ENCODE measurements around the gene C14orf132.
"Not testable (repeated sequence)": the region's sequence is repeated elsewhere in the genome, so short reads cannot be mapped to it uniquely, and the experiment has no call there.

Gene C14orf132

DNA sequence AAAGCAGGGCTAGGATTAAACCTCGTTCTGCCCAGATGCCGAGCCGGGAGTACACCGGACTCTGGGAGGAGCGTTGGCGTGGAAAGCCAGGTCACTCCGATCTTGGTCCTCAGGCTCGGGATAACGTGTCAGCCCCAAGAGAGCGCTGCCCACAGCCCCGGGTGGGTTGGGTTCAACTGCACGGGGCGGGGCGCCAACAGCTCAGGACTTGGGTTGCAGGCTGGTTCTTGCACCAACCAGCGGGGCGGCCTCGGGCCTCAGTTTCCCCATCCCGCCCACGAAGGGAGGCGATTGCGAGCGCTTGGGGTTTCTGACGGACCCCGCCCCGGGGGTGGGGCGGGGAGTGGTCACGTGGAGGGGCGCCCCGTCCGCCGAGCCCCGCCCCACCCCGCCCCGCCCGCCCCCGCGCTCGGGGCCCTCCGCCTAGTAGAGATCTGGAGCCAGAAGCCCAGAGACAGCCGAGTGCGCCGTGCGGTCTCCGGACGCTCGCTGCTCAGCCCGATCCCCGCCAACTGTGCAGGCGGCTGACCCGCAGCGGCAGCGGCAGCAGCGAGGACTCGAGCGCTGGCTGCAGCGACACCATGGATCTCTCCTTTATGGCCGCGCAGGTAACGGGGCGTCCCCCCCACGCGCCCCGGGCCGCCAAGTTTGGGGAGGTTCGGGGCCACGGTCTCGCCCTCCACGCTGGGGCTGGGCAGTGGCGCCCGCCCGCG lies at the start of gene C14orf132:
TSS of gene C14orf132 (plus strand) at position 443 of the 713 bp plus-strand sequence. CDS start at position 582, 139 bp downstream.
- DNase-seq, result peak; percentile 46

DNA sequence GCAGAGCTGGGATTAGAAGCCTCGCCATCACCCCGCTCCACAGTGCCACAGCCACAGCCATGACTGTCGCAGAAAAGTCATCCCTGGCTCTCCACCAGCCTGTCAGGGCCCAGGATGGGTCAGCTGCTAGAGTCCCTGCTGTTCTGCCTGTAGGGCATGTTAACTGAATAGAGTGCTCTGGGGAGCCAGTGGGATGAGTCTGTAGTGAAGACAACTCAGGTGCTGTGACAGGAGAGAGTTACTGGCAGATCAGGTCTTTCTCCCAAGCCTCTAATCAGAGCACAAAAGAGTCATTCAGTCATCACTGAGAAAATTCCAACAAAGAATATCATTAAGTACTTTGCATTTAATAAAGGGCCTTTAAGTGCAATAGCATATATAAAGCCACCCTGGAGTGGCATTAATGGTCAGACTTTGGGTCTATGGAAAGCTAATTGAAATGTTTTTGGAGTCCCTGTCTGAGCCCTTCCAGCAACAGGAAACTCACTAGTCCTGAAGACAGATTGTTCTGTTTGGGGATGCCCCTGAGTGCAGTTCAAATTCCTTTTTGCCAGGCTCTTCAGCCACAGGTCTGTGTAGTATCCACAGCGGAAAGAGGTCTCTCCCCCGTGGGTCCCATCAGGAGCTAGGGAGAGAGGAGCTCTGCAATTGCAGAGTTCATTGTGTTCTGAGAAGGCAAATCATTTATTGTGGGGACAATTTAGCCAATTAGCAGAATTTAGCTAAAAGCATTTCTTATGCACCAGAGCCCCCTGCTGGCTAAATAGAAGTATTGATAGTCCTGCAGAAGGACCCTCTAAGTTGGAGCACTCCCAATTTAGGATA lies 45.2 kb upstream of the C14orf132 start:
- peak; percentile 41 for DNase-seq

DNA sequence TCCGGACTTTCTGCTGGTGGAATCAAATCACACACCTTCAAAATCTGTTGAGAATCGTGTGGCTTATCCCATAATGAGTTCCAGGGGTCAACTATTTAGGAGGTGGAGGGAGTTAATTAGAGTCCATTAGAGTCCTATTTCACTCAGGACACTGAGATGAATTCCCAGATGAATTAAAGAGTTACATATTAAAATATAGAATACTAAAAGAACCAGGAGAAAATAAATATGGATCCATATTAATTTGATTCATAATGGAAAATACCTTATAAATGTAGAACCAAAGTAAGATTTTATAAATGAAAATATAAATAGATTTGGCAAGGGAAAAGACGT lies 44.6 kb upstream of the C14orf132 start:
- no peak for DNase-seq

DNA sequence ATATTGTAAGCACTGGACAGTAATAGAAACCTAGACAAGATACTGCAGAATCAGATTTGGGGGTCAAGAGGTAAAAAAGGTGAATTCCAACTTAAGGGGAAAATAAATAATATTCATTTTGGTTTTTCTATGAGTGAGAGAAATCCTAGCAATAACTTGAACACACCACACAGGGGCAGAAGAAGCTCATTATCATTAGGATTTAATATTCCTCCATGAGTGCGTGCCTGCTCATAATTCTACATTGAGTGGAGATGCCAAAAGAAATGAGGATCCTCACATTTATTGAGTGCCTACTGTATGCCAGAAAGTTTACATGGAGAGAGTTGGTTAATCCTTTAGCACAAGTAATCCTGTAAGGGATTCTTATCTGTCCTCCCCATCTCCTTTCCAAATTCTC lies 40.5 kb upstream of the C14orf132 start:
- DNase-seq, result no peak

DNA sequence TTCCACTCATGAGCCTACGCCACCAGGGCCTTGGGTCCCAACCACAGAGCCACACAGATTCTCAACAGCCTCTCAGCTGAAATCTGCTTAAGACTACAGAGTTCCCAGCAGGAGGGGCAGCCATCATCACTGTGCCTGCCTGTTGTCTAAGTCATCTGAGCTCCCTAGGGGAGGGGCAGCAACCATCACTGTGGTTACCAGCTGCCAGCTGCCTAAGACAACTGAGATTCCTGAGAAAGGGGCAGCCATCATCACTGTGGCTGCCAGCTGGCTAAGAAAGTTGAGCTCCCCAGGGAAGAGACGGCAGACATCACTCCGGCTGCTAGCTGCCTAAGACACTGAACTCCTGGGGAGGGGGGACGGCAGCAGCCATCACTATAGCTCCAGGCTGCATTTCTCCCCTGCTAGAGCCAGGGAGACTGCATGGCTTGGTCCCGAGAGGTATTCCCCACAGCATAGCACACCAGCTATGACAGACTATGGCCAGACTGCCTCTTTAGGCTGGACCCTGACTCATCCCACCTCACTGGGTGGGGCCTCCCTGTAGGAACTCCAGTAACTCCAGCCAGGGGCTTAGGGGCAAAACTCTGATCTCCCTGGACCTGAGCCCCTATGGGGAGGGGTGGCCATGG lies 37.2 kb upstream of the C14orf132 start:
- DNase-seq, result no peak

DNA sequence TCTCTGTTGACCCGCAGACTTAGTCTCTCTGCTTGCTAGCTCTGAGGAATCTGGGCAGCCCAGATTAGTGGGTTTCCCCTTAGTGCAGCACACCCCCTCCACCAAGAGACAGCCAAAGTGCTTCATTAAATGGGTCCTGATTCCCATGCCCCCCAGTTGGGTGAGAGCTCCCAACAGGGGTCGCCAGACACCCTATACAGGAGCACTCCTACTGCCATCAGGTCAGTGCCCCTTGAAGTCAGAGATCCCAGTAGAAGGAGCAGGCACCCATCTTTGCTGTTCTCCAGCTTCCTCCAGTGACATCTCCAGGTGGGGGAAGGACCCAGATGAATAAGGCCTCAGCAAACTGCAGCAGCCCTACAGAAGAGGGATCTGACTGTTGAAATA lies 36.7 kb upstream of the C14orf132 start:
- no peak for DNase-seq

DNA sequence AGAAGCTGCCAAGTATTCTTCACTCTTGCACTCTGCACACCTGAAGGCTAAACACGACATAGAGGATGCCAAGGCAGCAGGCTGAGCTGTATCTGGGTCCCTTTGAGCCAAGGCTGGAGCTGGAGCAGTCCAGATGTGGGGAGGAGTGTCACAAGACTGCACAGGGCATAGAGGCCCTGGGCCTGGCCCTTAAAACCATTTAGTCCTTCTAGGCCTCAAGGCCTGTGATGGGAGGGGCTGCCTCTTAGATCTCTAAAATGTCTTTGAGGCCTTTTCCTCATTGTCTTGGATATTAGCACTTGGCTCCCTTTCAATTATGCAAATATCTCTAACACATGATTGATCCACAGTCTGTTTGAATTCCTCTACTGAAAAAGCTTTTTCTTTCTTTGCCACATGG lies 28.0 kb upstream of the C14orf132 start:
- DNase-seq, result no peak

DNA sequence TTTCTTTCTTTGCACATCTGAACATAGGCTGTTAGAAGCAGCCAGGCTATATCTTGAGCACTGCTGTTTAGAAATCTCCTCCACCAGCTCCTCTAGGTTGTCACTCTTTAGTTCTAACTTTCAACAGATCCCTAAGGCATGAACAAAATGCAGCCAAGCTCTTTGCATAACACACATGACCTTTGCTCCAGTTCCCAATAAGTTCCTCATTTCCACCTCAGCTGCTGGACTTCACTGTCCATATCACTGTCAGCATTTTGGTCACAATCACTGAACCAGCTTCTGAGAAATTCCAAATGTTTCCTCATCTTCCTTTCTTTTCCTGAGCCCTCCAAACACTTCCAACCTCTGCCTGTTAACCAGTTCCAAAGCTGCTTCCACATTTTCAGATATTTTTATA lies 27.6 kb upstream of the C14orf132 start:
- no peak for DNase-seq

DNA sequence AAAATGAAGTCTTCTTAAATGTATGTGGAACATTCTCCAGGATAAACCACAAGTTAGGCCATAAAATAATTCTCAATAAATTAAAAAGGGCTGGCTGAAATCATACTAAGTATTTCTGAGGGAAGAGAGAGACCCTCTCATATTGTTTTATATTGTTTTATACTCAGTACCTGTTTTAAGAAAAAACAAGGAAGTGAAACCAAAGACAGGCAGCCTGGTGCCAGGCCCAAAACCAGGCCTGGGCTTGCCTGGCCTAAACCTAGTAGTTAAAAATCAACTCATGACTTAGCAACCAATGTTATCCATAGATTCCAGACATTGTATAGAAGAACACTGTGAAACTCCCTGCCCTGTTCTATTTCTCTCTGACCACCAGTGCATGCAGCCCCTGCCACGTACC lies 26.4 kb upstream of the C14orf132 start:
- DNase-seq, result not testable (repeated sequence)

DNA sequence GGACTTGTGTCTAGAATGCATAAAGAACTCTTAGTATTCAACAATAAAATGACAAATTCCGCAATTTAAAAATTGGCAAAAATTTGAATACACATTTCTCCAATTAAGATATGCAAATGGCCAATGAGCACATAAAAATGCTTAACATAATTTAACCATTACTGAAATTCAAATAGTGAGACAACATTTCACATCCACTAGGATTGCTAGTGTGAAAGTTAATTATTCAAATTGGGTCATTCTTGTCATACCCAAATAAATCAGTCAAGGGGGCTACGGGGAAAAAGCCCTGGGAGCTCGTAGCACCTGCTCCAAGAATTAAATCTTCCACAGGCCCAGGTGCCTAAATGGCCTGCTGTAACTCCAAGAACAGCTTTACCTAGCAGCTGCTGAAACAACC lies 25.0 kb upstream of the C14orf132 start:
- DNase-seq, result no peak

DNA sequence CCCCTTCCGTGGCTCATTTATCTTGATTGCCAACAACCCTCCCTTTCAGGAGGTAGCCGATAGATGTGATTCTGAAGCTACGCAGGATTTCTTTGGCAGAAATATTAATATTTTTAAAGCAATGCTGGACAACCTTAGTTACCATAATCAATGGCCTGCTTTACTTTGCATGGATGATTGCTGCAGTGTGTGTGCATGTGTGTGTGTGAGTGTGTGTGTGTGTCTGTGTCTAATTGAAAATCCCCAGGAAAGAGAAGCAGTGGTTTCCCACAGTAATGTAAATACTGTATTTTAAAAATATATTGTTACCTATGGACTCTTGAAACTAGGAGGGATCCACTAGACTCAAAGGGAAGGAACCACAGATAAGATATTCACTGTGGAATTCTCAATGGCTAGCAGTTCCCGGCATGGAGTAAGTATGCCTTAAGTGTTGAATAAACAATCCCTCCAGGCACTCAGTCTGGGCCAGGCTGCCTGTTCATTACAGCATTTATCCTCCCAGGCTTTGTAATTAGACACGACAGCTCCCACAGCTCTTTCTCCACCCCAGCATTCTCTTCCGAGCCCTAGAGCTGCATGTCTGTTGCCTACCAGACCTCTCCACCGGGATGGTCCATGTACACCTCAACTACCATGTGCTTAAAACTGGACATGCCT lies 22.5 kb upstream of the C14orf132 start:
- no peak for DNase-seq

DNA sequence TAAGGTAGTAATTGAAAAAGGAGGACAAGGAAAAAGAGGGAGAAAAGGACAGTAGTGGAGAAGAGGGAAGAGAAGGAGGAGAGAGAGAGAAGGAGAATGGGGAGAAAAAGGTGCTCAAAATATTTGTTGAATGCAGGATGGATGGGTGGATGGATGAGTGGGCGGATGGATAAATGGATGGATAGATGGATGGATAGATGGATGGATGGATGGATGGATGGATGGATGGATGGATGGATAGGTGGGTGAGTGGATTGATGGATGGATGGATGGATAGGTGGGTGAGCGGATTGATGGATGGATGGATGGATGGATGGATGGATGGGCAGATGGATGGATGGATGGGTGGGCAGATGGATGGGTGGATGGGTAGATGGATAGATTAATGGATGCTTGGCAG lies 21.3 kb upstream of the C14orf132 start:
- no peak for DNase-seq

DNA sequence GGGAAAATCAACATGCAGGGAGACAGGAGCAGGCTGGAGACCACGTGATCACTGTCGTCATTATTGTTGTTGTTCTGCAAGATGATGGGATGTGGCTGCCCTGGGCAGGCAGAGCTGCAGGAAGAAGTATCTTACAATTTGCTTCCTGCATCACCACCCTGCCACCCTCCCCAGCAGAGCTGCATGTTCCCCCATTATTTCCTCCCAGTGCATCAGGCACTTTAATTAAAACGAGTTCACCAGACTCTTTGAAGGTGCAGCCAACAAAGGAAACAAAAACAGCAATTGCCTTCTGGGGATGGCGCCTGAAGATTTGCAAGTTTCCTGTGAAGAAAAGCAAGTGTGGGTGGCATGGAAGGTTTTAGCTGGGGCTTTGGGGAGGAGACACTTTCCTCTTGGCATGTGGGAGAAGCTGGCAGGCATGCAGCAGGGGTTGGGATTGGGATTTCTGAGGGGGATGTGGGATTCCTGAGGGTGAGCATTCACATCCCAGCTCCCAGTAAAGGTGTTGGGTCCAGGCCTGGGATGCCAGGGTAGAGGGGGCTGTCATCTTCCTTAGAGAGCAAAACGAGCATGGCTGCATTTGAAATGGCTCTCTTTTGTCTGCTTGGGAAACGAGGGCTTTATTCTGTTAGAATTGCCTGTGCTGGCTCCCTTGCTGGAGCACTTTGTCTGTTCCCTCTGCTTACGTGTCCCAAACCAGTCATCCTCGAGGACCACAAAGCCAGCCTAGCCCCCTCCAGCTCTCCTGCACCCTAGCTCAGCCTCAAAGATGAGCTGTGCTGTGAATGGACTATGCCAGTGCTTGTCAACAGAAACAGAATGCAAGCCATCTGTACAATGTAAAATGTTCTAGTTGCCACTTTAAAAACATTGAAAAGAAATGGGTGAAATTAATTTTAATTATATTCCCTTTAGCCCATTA lies 11.5 kb upstream of the C14orf132 start:
- DNase-seq, result no peak

DNA sequence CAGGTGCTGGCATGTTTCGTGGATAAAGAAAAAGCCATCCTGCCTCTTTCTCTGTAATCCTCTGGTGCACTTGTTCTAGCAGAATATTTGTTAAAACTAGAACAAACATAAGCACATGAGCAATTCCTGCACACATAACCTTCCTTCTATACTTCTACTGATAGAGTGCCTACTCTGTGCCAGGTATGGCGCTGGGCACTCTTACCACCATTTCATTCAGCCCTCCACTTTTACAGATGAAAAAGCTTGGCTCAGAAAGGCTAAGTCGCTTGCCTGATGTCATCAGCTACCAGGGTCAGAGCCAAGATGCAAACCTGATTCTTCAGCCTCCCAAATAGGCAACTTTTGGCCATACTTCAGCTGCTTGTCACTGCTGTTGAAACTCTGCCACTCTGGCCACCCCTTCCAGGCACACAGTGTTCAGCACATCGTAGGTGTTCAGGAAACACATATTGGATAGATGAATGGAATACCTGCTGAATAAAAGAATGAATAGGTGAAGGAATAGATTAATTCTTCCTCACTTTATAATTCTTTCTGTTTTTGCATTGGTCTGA lies 10.0 kb upstream of the C14orf132 start:
- no peak for DNase-seq

DNA sequence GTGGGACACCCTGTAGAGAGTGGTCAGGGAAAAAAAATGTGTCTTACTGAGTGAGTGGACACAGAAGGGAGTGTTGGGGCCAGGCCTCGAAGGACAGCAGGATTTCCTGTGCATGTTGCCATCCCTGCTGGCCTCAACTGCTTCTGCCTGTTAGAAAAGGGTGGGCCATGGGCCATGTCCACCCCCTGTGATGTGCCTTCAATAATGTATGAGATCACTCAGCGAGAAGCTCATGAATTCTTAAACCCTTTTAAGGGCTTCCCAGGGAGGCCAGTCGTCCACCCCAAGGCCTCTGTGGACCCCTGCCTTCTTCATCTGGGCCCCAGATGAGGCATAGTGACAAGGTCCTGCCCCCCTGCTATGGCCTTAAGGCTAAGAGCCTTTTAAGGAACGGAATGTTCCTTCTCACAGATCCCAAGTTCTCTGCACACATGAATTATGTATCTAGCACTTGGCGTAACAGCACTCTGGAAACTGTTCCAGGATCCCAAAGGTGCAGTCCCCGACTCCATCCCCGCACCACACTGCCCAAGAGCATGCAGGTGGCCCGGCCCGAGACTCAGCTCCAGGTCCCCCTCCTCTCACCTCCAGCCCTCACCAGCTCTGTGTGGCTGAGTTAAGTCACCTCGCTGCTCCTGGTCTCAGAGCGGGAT lies 8.9 kb upstream of the C14orf132 start:
- no peak for DNase-seq

DNA sequence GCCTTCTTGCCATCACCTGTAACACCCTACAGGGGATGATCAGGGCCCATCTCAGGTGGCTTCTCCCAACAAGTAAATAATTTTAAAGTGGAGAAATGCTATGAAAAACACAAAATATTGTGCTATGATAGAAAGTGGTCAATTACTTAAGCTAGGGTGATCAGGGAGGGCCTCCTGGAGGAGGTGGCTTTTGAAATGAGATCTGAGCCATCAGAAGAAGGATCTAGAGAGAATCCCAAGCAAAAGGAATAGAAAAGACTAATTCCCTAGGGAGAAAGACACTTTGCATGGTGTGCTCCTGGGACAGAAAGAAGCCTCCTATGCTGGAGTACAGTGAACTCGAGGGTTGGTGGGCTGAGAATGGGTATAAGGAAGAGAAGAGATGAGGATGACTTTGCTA lies 7.5 kb upstream of the C14orf132 start:
- DNase-seq, result no peak

DNA sequence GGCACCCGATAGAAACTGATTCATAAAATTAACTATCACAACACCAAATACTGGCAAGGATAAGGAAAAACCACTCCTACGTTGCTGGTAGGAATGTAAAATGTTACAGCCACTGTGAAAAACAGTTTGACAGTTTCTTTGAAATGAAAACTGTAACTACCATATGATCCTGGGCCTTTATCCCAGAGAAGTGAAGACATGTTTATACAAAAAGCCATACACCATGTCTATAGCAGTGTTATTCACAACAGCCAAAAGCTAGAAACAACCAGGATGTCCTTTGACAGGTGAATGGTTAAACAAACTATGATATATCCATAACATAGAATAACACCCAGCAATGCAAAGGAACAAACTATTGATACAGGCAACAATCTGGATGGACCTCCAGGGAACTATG lies 3.7 kb upstream of the C14orf132 start:
- DNase-seq, result no peak

DNA sequence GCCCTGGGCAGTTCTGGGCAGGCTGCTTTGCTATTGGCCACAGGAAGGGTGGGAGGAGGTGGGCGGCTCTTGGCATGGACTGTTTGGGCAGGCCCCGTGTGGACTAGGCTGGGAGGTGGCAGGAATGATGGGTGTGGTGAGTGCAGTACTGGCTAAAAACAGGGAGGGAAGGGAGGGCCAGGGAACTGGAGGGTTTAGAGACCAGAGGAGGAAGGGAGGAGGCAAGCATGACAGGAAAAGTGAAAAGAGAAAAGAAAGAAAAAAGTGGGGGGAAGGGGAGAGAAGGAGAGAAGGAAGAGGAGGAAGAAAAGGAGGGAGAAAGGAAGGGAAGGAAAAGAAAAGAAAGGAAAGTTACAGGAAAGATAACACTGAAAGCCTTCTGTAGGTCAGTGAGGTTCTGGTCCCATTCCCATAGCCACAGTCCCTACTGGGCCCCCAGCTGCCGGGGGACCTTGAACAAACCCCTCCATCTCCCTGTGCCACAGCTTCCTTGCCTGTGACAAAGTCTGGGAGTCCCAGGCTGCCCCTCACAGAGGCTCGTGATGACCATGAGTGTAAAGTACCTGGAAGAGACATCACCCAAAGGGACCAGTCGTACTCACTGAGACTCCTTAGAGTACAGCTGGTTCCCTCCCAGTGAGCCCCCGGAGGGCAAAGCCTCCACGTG lies 1.1 kb upstream of the C14orf132 start:
- DNase-seq, result no peak

DNA sequence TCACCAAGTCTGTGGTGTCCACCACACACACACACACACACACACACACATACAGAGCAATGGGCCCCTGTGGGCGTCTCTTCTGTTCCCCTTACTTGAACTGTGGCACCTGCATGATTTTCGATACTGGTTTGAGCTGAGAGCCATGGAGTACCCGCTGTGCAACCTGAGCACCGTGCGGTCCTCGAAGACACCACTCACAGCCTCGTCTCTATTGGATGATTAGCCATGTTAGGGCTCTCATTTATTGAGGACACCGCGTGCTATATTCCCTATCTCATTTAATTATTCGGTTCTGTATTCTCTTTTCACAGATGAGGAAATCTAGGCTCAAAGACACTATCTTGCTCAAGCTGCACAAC lies 623 bp upstream of the C14orf132 start:
- DNase-seq, result no peak

DNA sequence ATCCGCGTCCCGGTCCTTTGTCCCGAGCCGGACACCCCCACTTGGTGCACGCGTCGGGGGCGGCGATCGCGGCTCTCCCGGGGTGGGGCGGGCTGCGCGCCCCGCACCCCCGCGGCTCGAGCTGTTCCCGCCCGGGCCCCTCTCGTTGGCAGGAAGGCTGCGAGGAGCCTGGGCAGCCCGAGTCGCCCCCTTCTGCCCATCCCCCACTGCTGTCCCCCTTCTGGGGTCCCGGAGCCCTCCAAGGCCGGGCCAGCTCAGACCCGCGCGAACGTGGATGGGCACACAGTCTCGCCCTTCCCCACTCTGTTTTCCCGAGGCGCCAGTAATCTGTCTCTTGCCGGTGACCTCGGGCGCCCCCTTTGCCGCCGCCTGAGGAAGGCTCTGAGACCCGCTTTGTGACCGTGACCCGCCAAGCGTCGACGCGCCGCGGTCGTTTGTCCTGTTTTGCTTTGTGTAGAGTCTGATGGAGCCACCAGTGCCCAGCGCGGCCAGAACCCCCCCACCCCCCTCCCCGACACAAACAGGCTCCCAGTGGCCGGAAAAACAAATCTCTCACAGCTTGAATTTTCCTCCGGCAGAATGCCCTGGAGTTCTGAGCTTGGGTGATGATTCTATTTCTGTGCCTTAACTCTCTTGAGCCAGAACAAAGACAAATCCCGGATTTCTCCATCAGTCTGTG lies 610 bp downstream of the C14orf132 start:
- peak; percentile 13 for DNase-seq

All from CD4-positive, alpha-beta T cell treated with Interleukin-10 for 1 hour (primary cell).